Fibroblast of skin of back (primary cell): Measurements from ENCODE around the gene POU2F3.

Source experiments
- DNase-seq: peaks from one replicate; pipeline ENCODE4 v3.0.0-alpha.2; 2013

POU2F3 gene

DNA sequence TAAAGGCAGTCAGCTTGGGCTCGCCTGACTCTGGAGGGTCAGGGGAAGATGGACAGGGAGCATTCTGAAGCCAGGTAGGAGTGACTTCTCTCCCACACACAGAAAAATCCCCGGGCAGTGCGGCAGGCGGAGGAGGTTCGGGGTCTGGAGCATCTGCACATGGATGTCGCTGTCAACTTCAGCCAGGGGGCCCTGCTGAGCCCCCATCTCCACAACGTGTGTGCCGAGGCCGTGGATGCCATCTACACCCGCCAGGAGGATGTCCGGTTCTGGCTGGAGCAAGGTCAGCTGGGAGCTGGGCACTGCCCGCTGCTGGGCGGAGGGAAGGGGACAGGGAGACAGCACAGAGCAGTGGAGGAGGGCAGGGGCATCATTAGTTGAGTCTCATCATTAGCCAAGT is 13.2 kb upstream of the POU2F3 start:
- no peak for DNase-seq

- DNase-seq, result no peak
Measured at GRCh38 chr11:120227228-120227852, 12.6 kb upstream of the POU2F3 start.

DNA sequence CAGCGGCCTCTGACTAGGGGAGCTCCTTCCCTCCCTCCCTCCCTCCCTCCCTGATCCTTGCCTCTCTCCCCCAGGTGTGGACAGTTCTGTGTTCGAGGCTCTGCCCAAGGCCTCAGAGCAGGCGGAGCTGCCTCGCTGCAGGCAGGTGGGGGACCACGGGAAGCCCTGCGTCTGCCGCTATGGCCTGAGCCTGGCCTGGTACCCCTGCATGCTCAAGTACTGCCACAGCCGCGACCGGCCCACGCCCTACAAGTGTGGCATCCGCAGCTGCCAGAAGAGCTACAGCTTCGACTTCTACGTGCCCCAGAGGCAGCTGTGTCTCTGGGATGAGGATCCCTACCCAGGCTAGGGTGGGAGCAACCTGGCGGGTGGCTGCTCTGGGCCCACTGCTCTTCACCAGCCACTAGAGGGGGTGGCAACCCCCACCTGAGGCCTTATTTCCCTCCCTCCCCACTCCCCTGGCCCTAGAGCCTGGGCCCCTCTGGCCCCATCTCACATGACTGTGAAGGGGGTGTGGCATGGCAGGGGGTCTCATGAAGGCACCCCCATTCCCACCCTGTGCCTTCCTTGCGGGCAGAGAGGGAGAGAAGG is 11.1 kb upstream of the POU2F3 start:
- DNase-seq, result no peak

DNA sequence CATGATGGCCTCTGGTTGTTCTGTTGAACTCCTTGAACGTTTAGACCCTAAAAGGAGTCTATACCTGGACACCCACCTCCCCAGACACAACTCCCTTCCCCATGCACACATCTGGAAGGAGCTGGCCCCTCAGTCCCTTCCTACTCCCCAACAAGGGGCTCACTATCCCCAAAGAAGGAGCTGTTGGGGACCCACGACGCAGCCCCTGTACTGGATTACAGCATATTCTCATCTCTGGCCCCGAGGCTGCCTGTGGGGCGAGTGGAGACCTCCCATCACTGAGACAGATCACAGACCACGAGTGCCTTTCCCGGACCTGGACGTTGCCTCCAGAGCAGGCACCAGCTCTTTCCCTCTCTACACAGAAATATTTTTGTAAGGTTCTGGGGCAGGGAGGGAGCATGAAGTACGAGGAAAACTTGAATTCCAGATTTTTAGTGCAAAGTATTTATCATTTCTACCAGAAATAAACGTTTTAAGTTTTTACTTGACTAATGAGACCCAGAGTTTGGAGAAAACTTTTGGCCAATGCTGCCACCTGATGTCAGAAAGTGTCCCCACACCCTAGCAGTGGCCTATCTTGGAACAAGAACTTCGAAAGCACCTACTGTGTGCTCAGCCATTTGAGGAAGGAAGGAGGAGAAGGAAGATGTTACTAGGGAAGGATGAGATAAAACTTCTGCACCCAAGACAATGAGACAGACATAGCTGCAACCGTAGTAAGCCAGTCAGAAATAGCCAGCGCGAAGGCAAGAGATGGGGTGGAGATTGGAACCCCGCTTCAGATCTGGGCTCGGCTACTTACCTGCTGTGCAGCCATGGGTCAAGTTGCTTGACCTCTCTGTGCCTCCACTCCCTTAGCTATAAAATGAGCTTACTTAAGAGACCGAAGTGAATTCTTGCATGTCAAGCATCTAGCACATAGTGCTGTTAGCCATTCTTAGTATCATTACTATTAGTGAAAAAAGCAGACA is 10.2 kb upstream of the POU2F3 start:
- peak; percentile 32 for DNase-seq

GRCh38 chr11:120230433-120231071 is 9.4 kb upstream of the POU2F3 start:
- DNase-seq, result no peak

- DNase-seq, result no peak
Measured at GRCh38 chr11:120231963-120232362, 8.0 kb upstream of the POU2F3 start.

DNA sequence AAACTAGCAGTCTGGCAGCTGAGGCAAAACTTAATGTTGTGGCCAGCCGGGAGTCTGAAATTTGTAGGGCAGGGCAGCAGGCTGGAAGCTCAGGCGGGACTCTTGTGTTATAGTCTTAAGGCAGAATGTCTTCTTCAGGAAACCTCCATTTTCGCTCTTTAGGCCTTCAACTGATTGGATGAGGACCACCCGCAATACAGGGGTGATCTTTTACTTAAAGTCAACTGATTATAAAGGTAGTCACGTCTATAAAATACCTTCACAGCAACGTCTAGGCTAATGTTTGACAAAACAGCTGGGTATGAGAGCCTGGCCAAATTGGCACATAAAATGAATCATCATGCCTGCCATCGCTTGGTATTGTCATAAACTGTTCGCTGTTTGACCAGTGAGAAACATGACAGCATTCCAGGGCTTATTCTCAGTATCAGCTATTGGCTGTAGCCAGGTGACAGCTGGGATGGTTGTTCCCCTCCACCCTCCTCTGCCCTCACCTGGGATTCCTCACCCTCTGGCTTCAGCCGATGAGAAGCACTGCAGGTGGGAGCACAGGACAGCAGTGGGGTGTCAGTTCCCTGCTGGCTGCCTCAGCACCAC is 6.6 kb upstream of the POU2F3 start:
- no peak for DNase-seq

DNA sequence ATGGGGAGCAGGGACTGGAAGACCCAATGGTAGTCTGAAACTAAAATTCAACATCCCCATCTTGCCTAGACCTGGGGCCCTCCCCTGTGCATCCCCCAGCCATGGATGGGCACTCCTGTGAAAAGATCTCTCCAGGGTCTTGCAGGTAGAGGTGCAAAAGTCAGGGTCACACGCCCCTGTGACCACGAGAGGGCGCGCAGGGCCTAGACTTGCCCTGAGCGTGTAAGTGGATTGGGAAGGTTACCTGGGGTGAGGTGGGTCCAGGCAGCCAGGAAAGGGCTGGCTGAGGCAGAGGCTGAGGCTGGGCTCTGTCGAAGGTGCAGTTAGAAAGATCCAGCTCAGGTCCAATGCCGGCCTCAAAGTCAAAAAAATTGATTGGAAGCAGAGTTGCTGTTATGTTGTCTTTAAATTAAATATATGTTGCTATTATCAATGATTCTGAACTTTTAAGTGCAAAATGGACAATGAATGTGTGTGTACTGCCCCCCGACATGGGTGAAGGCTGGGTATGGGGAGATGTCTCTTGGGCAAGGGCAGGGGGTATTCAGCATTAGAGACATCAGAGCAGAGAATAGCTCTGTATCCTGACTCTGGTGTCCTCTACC is 4.8 kb upstream of the POU2F3 start:
- DNase-seq, result peak; percentile 35

GRCh38 chr11:120236169-120237107 is 3.5 kb upstream of the POU2F3 start:
- peak; percentile 35 for DNase-seq

DNA sequence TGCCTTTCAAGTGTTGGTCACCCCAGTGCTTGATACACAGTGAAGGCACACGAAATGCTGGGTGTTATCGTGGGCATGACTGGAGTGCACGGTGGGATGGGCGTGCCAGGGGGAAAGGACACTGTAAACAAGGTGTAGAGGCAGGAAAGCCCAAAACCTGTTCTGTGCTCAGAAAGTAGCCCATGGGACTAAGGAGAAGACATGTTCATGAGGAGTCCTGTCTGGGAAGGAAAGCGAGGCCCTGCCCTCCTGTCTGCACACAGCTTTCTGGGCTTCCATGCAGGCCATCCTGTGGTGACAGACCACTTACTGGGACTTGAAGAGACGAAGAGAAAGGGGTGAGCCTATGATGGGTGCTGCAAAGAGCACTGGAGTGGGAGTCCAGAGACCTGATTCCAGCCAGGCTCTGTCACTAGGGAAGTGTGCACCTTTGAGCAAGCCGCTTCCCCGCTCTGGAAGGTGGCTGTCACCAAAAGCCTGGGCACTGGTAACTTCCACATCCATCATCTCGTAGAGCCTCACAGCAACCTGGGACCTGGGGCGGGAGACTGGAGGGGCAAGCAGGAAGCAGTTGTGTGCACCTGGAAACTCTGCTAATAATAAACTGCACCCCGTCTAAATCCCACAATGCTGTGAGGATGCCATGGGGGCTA is 846 bp upstream of the POU2F3 start:
- no peak for DNase-seq

DNA sequence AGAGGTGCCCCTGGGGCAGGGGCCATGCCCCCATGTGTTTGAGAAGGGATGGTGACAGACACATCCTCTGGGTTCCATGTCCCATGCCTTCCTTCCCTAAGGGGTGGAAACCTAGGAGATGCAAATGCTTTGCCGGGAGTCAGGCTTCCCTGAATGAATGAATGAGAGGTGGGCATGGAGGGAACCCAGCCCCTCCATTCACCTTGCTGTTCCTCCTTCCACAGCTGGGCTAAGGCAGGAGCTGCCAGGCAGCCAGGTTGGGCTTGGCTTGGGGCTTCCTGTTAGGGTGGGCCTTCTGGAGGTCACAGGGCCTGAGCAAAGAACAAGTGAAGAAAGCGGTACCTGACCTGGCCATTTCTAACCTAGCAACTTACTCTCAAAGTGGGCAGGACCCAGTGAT is 926 bp downstream of the POU2F3 start:
- no peak for DNase-seq

DNA sequence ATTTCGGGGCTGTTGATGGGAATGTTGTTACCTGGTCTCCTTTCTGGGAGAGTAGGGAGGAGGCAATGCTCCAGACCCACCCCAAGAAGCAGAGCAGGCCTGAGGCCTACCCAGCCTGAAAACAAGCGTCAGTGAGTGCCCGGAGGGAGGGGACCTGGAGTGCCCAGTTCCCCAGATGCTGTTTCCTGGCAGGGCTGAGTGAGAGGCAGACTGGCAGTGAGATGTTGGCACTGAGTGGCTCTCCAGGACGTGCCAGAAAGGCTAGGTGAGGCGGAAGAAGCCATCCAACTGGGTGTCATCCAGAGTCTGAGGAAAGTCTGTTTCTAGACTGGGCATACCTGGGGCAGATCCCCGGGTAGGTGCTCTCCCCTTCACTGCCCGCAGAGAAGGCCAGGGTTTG is 1.3 kb downstream of the POU2F3 start:
- DNase-seq, result no peak

- DNase-seq, result no peak
Measured at GRCh38 chr11:120243221-120243620, 3.3 kb downstream of the POU2F3 start.

DNA sequence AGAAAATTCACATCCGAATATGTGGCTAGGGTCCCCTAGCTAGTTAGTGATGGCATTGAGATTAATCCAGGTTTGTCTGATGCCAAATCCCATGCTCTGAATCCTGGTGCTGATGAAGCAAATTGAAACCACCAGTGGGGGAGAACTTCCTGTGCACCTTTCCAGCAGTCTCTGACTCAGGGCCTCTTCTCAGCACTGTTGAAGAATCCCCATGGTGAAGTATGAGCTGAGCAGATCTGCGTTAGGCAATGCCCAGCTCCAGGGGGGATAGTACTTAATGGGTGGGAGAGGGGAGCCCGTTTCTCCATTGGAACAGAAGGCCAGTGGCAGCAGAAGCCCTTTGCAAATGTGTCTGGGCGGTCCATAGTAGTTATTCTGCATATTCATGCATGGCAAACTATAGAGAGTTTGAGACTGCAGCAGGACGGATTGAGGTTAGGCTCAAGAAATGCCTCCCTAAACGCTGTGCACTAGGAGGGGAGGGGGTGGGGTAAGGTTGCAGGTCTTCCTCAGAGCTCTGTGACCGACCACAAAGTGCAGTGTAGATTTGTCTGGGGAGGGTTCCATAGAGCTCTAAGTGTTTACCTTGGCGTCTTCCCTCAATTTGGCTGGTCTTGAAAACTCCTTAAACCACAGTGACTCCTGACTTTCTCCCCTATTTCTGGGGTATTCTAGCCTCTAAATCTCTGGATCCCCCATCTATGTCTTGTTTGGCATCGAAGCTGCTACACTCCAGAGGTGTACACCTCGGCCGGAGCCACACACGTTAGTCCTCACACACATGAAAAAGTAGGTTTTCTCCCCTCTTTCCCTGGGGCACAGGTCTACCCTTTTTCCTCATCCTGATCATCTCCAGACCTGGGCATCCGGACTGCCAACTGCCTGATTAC is 4.8 kb downstream of the POU2F3 start:
- DNase-seq, result peak; percentile 8

DNA sequence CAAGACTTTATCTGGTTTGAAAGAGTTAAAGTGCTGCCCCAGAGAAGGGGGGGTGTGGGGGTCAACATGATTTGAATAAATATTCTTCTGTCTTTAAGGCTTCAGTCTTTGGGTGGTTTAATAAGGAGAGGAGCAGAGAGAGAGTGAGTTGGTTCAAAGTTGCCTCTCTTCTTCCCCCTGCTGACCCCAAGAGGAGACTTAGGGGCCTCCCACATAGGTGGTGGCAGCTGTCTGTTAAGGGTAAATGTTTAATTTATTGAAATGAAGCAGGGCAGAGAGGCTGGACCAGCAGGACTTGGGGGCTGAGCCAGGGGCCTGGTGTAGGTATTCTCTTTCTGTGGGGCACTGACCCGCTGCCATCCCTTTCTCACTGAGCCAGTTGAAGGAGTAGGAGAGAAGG is 5.5 kb downstream of the POU2F3 start:
- DNase-seq, result no peak

DNA sequence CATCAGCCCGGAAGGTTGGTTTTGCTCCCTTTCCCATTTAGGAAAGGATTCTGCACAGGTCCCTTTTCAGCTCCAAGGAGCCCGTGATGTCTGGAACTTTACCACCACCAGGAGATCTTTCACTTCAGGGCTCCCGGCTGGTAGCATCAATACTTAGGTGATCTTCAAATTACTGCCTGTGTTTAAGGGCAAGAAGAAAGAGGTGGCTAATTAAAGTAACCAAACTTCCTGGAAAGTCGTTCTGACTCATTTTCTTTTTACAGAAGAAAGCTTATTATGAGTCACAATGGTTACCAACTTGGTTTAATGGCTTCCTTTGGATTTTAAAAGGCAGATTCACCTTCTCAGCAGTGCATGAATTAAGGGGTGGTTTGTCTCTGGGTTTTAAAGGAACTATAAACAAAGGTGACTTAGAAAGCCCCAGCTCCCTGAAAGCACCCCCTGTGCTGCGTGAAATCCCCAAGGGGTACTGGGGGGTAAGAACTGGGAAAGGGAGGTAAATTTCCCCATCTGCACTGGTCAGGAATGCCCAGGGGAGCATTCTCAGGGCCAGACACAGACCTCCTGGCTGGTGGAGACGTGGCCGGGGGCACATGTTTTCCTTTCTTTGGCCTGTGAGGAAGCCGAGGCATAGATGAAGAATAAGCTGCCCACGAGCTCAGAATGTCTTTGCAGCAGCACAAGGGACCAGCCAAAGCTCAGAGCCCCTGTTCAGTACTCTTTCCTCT is 8.8 kb downstream of the POU2F3 start:
- peak; percentile 53 for DNase-seq

DNA sequence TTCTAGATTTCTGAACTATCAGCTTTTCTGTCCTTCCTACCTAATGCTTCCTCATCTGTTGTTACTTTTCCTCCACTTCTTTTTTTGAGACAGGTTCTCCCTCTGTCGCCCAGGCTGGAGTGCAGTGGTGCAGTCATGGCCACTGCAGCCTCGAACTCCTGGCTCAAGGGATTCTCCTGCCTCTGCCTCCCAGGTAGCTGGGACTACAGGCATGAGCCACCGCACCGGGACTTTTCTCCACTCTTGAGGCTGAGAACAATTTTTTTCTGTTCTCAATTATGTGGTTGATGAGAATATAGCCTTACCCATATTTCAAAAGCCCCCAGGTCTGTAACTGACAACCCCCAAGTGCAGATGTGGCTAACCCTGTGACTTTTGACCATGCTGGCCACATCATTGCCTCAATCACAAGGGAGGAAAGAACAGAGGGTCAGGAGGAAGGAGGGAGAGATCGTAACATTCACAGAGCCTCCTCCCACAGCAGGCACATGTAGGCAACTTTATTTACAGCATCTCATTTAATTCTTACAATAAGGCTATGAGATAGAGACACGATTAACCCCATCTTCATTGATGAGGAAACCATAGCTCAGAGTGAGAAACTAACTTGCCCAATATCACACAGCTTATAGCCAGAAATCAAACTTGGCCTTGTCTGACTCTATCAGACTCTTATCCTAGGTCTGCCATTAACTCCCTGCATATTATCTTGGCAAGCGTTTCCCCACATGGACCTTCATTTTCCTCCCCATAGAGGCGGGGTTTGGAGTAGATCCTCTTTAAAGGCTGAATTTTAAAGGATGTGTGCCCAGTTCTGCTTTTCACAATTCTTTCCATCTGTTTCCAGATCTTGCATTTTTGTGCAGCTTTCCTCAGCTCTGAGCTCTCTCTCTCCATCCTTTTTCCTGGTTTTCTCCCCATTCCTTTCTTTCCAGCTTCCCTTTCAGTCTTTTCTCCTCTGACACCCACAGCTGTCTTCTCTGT is 9.6 kb downstream of the POU2F3 start:
- no peak for DNase-seq
